GM23248 (cell line): ENCODE results near the gene PKP3.

Source experiments
- EZH2 ChIP-seq: fragments of 200-600 bp; sonication (generic); IDR thresholded peaks from 2 replicates; pipeline ENCODE4 v1.6.1; 2018; ENCODE audit warnings: antibody characterized with exemption, mild to moderate bottlenecking; ENCODE audit not compliant: insufficient read depth, poor library complexity, severe bottlenecking
- EZH2phosphoT487 ChIP-seq: fragments of 200-600 bp; sonication (generic); IDR thresholded peaks from 2 replicates; pipeline ENCODE4 v1.6.1; 2018; ENCODE audit warnings: antibody characterized with exemption, moderate library complexity, mild to moderate bottlenecking, low read depth; ENCODE audit not compliant: insufficient read depth

- TF ChIP-seq EZH2: no peak
- no peak for TF ChIP-seq EZH2phosphoT487
Measured at GRCh38 chr11:418343-419247, 24.6 kb downstream of the PKP3 start.
